ENCODE data around the gene TNFRSF13B.
A peak's percentile ranks its signal among the peaks of the same experiment; 100 is the strongest.

TNFRSF13B gene

DNA sequence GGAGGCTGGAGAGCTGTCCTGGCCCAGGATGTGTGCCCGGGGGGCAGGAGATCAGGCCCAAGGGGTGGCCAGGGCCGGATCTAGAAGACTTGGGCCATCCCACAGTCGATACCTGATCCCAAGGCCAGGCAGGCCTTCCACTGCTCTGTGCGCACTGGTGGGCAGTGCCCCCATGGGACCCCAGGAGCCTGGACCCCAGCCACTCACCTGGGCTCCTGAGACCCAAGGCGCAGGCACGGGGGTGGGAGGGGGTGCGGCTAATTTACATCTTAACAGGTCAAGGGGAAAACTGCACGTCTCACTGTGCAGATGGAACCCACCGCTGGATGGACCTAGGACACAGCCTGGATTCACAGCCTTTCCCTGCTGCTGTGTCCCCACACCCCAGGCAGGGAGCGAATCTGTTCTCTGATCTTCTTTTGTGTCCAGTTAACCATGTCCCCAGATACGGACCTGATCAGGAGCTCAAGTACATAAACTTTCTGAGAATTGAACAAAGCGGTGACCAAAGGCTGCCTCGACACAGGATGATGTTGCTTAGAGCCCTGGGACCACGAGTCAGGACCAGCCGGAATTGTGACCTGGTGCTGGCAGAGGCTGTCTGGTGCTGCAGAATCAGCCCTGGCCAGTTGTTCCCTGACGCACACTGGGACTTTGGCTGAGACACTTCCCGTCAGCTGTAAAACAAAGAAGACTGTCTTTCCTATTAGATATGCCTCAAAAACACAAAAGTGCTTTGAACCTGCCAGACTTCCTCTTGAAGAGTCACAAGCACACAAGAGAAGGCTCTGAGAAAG is 60.6 kb downstream of the TNFRSF13B start:
- H3K27ac ChIP-seq (ENCODE audit: low read length) = peak overlapping the region; percentile 72
- no peaks in the 10 kb centered on the region for H3K79me2 ChIP-seq (ENCODE audit: low read length)
- H2AFZ ChIP-seq (ENCODE audit: low read depth, low read length) = no peak overlapping the region
- no peaks in the 10 kb centered on the region for H3K27me3 ChIP-seq (ENCODE audit: low read depth, low read length)
- TF ChIP-seq EZH2phosphoT487 (IDR thresholded peaks at IDR 0.05; ENCODE audit: low read depth) = no peak
- TF ChIP-seq, protein P1, sequence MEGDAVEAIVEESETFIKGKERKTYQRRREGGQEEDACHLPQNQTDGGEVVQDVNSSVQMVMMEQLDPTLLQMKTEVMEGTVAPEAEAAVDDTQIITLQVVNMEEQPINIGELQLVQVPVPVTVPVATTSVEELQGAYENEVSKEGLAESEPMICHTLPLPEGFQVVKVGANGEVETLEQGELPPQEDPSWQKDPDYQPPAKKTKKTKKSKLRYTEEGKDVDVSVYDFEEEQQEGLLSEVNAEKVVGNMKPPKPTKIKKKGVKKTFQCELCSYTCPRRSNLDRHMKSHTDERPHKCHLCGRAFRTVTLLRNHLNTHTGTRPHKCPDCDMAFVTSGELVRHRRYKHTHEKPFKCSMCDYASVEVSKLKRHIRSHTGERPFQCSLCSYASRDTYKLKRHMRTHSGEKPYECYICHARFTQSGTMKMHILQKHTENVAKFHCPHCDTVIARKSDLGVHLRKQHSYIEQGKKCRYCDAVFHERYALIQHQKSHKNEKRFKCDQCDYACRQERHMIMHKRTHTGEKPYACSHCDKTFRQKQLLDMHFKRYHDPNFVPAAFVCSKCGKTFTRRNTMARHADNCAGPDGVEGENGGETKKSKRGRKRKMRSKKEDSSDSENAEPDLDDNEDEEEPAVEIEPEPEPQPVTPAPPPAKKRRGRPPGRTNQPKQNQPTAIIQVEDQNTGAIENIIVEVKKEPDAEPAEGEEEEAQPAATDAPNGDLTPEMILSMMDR (IDR thresholded peaks at IDR 0.05; ENCODE audit: low read depth, low read length) = no peak
- H3K9me3 ChIP-seq (ENCODE audit: insufficient read depth, low read length) = no peaks in the 10 kb centered on the region
- peak overlapping the region; percentile 46 for H3K4me2 ChIP-seq (ENCODE audit: low read length)
- peaks cover 98% of the 10 kb centered on the region for H3K4me1 ChIP-seq (ENCODE audit: low read length)
- H4K20me1 ChIP-seq (ENCODE audit: insufficient read depth, low read length) = no peaks in the 10 kb centered on the region
- no peaks in the 10 kb centered on the region for H3K36me3 ChIP-seq (replicated peaks; ENCODE audit: low read depth, low read length)
- H3K9ac ChIP-seq (ENCODE audit: low read length) = peak overlapping the region; percentile 27
- peak overlapping the region; percentile 8; the same call in 1 of the 2 replicates for H3K4me3 ChIP-seq (ENCODE audit: low read length)

DNA sequence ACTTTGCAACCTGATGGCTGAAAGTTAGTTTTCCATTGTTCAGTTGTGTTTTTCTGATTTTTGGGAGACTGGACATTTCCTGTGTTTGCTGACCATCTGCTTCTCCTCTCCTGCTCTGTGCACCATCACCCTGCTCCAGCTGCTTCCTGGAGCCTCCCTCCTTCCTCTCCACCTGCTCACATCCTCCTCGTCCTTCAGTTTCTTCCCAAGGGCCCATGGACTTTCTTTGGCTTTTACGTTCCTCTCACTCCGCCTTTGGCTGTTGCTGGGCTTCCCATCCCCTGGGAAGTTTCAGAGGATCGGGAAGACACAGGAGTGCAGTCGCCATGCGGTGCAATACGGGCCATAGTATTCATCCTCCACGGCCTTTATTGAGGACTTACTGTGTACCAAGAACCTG is 61.6 kb downstream of the TNFRSF13B start:
- H3K79me2 ChIP-seq (ENCODE audit: low read length) = no peaks in the 10 kb centered on the region
- no peaks in the 10 kb centered on the region for H3K9me3 ChIP-seq (ENCODE audit: insufficient read depth, low read length)
- no peaks in the 10 kb centered on the region for H3K36me3 ChIP-seq (replicated peaks; ENCODE audit: low read depth, low read length)
- H2AFZ ChIP-seq (ENCODE audit: low read depth, low read length) = no peak overlapping the region
- no peaks in the 10 kb centered on the region for H4K20me1 ChIP-seq (ENCODE audit: insufficient read depth, low read length)
- peaks cover 97% of the 10 kb centered on the region for H3K4me1 ChIP-seq (ENCODE audit: low read length)
- no peaks in the 10 kb centered on the region for H3K27me3 ChIP-seq (ENCODE audit: low read depth, low read length)
- no peak overlapping the region for H3K4me3 ChIP-seq (ENCODE audit: low read length)
- no peak overlapping the region for H3K27ac ChIP-seq (ENCODE audit: low read length)
- H3K9ac ChIP-seq (ENCODE audit: low read length) = no peak overlapping the region
- H3K4me2 ChIP-seq (ENCODE audit: low read length) = no peak overlapping the region; the same call in 1 of the 2 replicates
- TF ChIP-seq, protein P1 (IDR thresholded peaks at IDR 0.05; ENCODE audit: low read depth, low read length) = no peak
- TF ChIP-seq EZH2phosphoT487 (IDR thresholded peaks at IDR 0.05; ENCODE audit: low read depth) = no peak

DNA sequence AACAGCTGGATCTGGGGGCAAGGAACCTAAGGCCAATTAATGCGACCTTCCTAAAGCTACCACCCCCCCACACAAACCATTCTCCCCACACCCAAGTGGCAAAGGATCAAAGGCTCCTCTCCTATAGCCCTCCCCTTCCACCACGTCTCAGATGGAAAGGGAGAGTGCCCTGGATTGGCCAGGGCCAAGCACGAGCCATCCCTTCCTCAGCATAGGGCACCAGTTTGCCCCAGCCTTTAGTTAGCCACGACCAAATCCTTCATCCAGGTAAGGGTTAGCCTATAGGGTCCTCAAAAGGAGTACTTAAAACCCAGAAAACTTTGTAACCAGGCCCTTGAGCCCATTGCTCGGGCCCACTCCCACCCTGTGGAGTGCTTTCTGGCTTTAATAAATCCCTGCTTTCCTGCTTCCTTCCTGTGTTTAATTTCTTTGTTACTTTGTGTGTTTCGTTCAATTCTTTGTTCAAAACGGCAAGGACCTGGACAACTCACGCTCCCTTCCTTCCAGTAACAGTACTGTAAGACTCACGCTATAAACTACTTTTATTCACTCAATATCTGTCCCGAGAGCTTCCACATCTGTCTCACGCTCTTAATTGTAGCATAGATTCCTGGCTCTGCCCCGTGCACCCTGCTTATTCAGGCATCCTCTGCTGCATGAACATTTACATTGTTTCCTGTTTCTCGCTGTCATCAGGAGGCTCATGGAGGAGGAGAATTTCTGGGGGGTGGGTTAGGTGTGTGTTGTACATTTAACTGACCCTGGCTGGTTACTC is 62.3 kb downstream of the TNFRSF13B start:
- no peaks in the 10 kb centered on the region for H3K9me3 ChIP-seq (ENCODE audit: insufficient read depth, low read length)
- H3K4me1 ChIP-seq (ENCODE audit: low read length) = peaks cover 99% of the 10 kb centered on the region
- no peak overlapping the region for H3K27ac ChIP-seq (ENCODE audit: low read length)
- no peaks in the 10 kb centered on the region for H3K79me2 ChIP-seq (ENCODE audit: low read length)
- H3K36me3 ChIP-seq (replicated peaks; ENCODE audit: low read depth, low read length) = no peaks in the 10 kb centered on the region
- H3K9ac ChIP-seq (ENCODE audit: low read length) = peak overlapping the region; percentile 33; the same call in 1 of the 2 replicates
- TF ChIP-seq EZH2phosphoT487 (IDR thresholded peaks at IDR 0.05; ENCODE audit: low read depth) = no peak
- TF ChIP-seq, protein P1 (IDR thresholded peaks at IDR 0.05; ENCODE audit: low read depth, low read length) = no peak
- H3K4me2 ChIP-seq (ENCODE audit: low read length) = peak overlapping the region; percentile 48
- no peak overlapping the region for H3K4me3 ChIP-seq (ENCODE audit: low read length)
- H3K27me3 ChIP-seq (ENCODE audit: low read depth, low read length) = no peaks in the 10 kb centered on the region
- H4K20me1 ChIP-seq (ENCODE audit: insufficient read depth, low read length) = no peaks in the 10 kb centered on the region
- H2AFZ ChIP-seq (ENCODE audit: low read depth, low read length) = peak overlapping the region; percentile 52

DNA sequence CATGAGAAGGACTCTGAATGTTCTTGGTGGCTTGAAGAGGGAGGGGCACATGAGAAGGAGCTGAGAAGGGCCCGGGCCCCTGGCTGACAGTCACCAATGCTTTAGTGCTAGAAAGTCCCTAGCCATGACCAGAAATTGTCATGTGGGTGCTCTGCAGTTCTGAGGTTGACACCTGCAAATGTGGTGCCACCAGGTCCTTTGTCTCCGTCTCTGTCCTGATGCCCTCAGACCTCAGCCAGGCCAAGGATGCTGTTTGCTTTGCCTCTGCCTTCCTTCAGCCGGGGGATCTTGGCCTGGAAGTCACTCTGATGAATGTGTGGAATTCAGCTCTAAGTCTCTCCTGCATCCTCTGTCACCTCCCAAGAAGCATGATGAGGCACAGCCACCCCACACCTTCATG is 63.6 kb downstream of the TNFRSF13B start:
- Histone ChIP-seq H3K9ac (ENCODE audit: low read length) (peak overlapping the region; percentile 57; the same call in 1 of the 2 replicates), H3K27me3 (ENCODE audit: low read depth, low read length) (no peaks in the 10 kb centered on the region), H3K4me1 (ENCODE audit: low read length) (peaks cover 97% of the 10 kb centered on the region), H3K4me3 (ENCODE audit: low read length) (no peak overlapping the region), H3K4me2 (ENCODE audit: low read length) (peak overlapping the region; percentile 64; the same call in 1 of the 2 replicates), H2AFZ (ENCODE audit: low read depth, low read length) (no peak overlapping the region), H3K9me3 (ENCODE audit: insufficient read depth, low read length) (no peaks in the 10 kb centered on the region), H3K36me3 (replicated peaks; ENCODE audit: low read depth, low read length) (no peaks in the 10 kb centered on the region), H3K79me2 (ENCODE audit: low read length) (no peaks in the 10 kb centered on the region; the same call in 1 of the 2 replicates), H4K20me1 (ENCODE audit: insufficient read depth, low read length) (no peaks in the 10 kb centered on the region), H3K27ac (ENCODE audit: low read length) (peak overlapping the region; percentile 94)
- TF ChIP-seq, protein P1 (IDR thresholded peaks at IDR 0.05; ENCODE audit: low read depth, low read length) = no peak
- no peak for TF ChIP-seq EZH2phosphoT487 (IDR thresholded peaks at IDR 0.05; ENCODE audit: low read depth)

Measured in OCI-LY3 (cell line).